ENCODE measurements around the gene GRPEL1. TPM values are rescaled to one million over a fixed set of nuclear protein-coding genes. Genes with fewer than 3 reads are reported as not detected.
A peak's percentile ranks its signal among the peaks of the same experiment; 100 is the strongest.

Gene GRPEL1
- total and polyA plus RNA-seq, 2 of the 13 experiments (the other 11 are each of a cell fraction or from before 2014, with no cell fraction given), result 32.3 to 141 TPM

GRCh38 chr4:7043284-7044136 lies 24.4 kb downstream of the GRPEL1 start, which contains the start of gene TADA2B (continued):
- TF ChIP-seq, protein P1, sequence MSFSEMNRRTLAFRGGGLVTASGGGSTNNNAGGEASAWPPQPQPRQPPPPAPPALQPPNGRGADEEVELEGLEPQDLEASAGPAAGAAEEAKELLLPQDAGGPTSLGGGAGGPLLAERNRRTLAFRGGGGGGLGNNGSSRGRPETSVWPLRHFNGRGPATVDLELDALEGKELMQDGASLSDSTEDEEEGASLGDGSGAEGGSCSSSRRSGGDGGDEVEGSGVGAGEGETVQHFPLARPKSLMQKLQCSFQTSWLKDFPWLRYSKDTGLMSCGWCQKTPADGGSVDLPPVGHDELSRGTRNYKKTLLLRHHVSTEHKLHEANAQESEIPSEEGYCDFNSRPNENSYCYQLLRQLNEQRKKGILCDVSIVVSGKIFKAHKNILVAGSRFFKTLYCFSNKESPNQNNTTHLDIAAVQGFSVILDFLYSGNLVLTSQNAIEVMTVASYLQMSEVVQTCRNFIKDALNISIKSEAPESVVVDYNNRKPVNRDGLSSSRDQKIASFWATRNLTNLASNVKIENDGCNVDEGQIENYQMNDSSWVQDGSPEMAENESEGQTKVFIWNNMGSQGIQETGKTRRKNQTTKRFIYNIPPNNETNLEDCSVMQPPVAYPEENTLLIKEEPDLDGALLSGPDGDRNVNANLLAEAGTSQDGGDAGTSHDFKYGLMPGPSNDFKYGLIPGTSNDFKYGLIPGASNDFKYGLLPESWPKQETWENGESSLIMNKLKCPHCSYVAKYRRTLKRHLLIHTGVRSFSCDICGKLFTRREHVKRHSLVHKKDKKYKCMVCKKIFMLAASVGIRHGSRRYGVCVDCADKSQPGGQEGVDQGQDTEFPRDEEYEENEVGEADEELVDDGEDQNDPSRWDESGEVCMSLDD (CRISPR knock-in tag; IDR thresholded peaks at IDR 0.05; ENCODE audit: borderline replicate concordance), result no peak
- TF ChIP-seq GMEB2 (CRISPR knock-in tag; IDR thresholded peaks at IDR 0.05; ENCODE audit: low read depth) (no peak), THAP11 (CRISPR knock-in tag; IDR thresholded peaks at IDR 0.05) (no peak), BRCA1 (CRISPR knock-in tag; IDR thresholded peaks at IDR 0.05) (no peak), FOXA3 (CRISPR knock-in tag; IDR thresholded peaks at IDR 0.05) (no peak), ZFP37 (CRISPR knock-in tag; IDR thresholded peaks at IDR 0.05; ENCODE audit: borderline replicate concordance) (no peak), SAFB2 (CRISPR knock-in tag; IDR thresholded peaks at IDR 0.05; ENCODE audit: borderline replicate concordance, low read depth) (no peak), ZNF350 (CRISPR knock-in tag; IDR thresholded peaks at IDR 0.05; ENCODE audit: borderline replicate concordance, low read depth) (no peak), SMAD9 (CRISPR knock-in tag; IDR thresholded peaks at IDR 0.05) (no peak), ZNF766 (CRISPR knock-in tag; IDR thresholded peaks at IDR 0.05; ENCODE audit: borderline replicate concordance) (no peak), ZNF530 (CRISPR knock-in tag; IDR thresholded peaks at IDR 0.05; ENCODE audit: low read depth) (no peak), SRF (IDR thresholded peaks at IDR 0.05; ENCODE audit: low read depth, low read length) (no peak), KDM2A (CRISPR knock-in tag; IDR thresholded peaks at IDR 0.05; ENCODE audit: borderline replicate concordance, low read depth) (peak; percentile 72), HCFC1 (IDR thresholded peaks at IDR 0.05; ENCODE audit: low read depth, low read length) (no peak), PPARG (CRISPR knock-in tag; conservative IDR thresholded peaks at IDR 0.05) (no peak), ZNF317 (CRISPR knock-in tag; IDR thresholded peaks at IDR 0.05) (0 out of 2 replicates have a peak, but pooled peaks have one; percentile 5), NONO (IDR thresholded peaks at IDR 0.05) (no peak), NONO (CRISPR knock-in tag; conservative IDR thresholded peaks at IDR 0.05) (peak; percentile 38; the same call in 1 of the 2 replicates), ZNF101 (CRISPR knock-in tag; IDR thresholded peaks at IDR 0.05; ENCODE audit: borderline replicate concordance, low read depth) (no peak), ZNF382 (CRISPR knock-in tag; IDR thresholded peaks at IDR 0.05; ENCODE audit: borderline replicate concordance) (no peak), NFE2L1 (CRISPR knock-in tag; IDR thresholded peaks at IDR 0.05; ENCODE audit: borderline replicate concordance) (0 out of 2 replicates have a peak, but pooled peaks have one; percentile 58), THRA (CRISPR knock-in tag; IDR thresholded peaks at IDR 0.05; ENCODE audit: borderline replicate concordance) (no peak)
- TF ChIP-seq, protein P2, sequence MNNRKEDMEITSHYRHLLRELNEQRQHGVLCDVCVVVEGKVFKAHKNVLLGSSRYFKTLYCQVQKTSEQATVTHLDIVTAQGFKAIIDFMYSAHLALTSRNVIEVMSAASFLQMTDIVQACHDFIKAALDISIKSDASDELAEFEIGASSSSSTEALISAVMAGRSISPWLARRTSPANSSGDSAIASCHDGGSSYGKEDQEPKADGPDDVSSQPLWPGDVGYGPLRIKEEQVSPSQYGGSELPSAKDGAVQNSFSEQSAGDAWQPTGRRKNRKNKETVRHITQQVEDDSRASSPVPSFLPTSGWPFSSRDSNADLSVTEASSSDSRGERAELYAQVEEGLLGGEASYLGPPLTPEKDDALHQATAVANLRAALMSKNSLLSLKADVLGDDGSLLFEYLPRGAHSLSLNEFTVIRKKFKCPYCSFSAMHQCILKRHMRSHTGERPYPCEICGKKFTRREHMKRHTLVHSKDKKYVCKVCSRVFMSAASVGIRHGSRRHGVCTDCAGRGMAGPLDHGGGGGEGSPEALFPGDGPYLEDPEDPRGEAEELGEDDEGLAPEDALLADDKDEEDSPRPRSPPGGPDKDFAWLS (CRISPR knock-in tag; IDR thresholded peaks at IDR 0.05; ENCODE audit: borderline replicate concordance), result no peak

Data from HepG2 (cell line).